Neural progenitor cell (in vitro differentiated cells): ENCODE measurements around the gene MAST3. TPM values are rescaled to one million over a fixed set of nuclear protein-coding genes. Genes with fewer than 3 reads are reported as not detected.
A peak's percentile ranks its signal among the peaks of the same experiment; 100 is the strongest.

Experiments used
- DNase-seq: peaks from one replicate; pipeline ENCODE4 v3.0.0-alpha.2; 2016; ENCODE audit warnings: low spot score
- H2AFZ ChIP-seq: fragments of 200-600 bp; sonication (generic); replicated peaks from 2 replicates; pipeline ENCODE4 v1.6.1; 2016; ENCODE audit warnings: antibody characterized with exemption
- H3F3A ChIP-seq: fragments of 200-600 bp; sonication (generic); 2 replicates; pipeline ENCODE4 v1.6.1; 2016; ENCODE audit warnings: antibody characterized with exemption, low read depth
- H3K27ac ChIP-seq: fragments of 200-600 bp; sonication (generic); 2 replicates; pipeline ENCODE4 v1.5.1; 2016; ENCODE audit warnings: mild to moderate bottlenecking
- H3K27me3 ChIP-seq: fragments of 200-600 bp; sonication (generic); 2 replicates; pipeline ENCODE4 v1.6.1; 2016; ENCODE audit warnings: mild to moderate bottlenecking, moderate library complexity
- H3K36me3 ChIP-seq: fragments of 200-600 bp; sonication (generic); 2 replicates; pipeline ENCODE4 v1.5.1; 2016
- H3K4me1 ChIP-seq: fragments of 200-600 bp; sonication (generic); 2 replicates; pipeline ENCODE4 v1.6.1; 2016; ENCODE audit warnings: mixed run types
- H3K4me2 ChIP-seq: fragments of 200-600 bp; sonication (generic); 2 replicates; pipeline ENCODE4 v1.6.1; 2016
- H3K4me3 ChIP-seq: fragments of 200-600 bp; sonication (generic); 2 replicates; pipeline ENCODE4 v1.5.1; 2016
- H3K79me2 ChIP-seq: fragments of 200-600 bp; sonication (generic); 2 replicates; pipeline ENCODE4 v1.6.1; 2016; ENCODE audit warnings: low read depth
- H3K9ac ChIP-seq: fragments of 200-600 bp; sonication (generic); 2 replicates; pipeline ENCODE4 v1.6.1; 2016
- H3K9me3 ChIP-seq: fragments of 200-600 bp; sonication (generic); 2 replicates; pipeline ENCODE4 v1.5.1; 2016; ENCODE audit warnings: low read depth
- H4K20me1 ChIP-seq: fragments of 200-600 bp; sonication (generic); 2 replicates; pipeline ENCODE4 v1.6.1; 2016; ENCODE audit warnings: low read depth
- H3K27ac Mint-ChIP-seq: 3 replicates; pipeline ENCODE4 v1.8.0; 2021; ENCODE audit warnings: mixed read lengths
- H3K27me3 Mint-ChIP-seq: 2 replicates; pipeline ENCODE4 v1.8.0; 2022; ENCODE audit warnings: low read depth, mild to moderate bottlenecking, inconsistent platforms, moderate library complexity, mixed read lengths; ENCODE audit not compliant: insufficient read depth
- H3K36me3 Mint-ChIP-seq: 3 replicates; pipeline ENCODE4 v1.8.0; 2021; ENCODE audit warnings: mixed read lengths
- H3K4me1 Mint-ChIP-seq: 3 replicates; pipeline ENCODE4 v1.8.0; 2021; ENCODE audit warnings: mixed read lengths
- H3K4me3 Mint-ChIP-seq: 3 replicates; pipeline ENCODE4 v1.8.0; 2021; ENCODE audit warnings: mild to moderate bottlenecking, moderate library complexity, mixed read lengths
- H3K9me3 Mint-ChIP-seq: 3 replicates; pipeline ENCODE4 v1.8.0; 2020; ENCODE audit warnings: mixed read lengths
- CTCF ChIP-seq: fragments of 200-600 bp; sonication (generic); IDR thresholded peaks from 2 replicates; pipeline ENCODE4 v1.5.1; 2017; ENCODE audit warnings: antibody characterized with exemption, mild to moderate bottlenecking
- EZH2 ChIP-seq: fragments of 200-600 bp; sonication (generic); IDR thresholded peaks from 2 replicates; pipeline ENCODE4 v1.6.1; 2017; ENCODE audit warnings: antibody characterized with exemption, mild to moderate bottlenecking, moderate library complexity
- EZH2phosphoT487 ChIP-seq: fragments of 200-600 bp; sonication (generic); IDR thresholded peaks from 2 replicates; pipeline ENCODE4 v1.6.1; 2017; ENCODE audit warnings: antibody characterized with exemption
- total RNA-seq: library from RNA; depleted of rRNA; stranded (reverse); fragments of >200 nt; gene quantifications from 2 replicates; pipeline ENCODE4 v1.2.3, GENCODE V29; 2015; ENCODE audit warnings: low replicate concordance

MAST3 gene
- total RNA-seq, 1 donor from 2014 or later: 2.1 TPM

DNA sequence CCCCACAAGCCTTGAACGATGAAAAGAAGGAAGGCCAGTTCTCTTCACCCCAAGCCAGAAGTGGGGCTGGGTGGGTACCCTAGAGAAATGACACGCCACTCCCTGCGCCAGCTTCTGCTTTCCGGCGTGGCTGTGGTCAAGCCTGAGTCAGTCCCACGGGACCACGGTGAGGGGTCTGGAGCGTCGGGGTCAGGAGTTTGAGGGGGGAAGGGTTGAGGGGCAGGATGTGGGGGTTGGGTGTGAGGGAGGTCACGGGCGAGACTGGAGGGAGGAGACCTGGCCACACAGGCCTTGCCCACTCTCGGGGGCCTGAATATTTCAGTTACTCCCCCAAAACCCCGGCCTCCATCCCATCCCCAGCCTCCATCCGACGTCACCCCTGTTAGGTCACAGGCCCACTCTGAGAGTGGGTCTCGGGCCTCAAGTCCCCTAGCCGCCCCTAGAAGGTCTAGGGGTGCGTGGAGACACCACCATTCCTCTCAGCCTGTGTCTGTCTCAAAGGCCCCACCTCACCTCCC is 75.5 kb downstream of the MAST3 start:
- H4K20me1 ChIP-seq: no peaks in the 10 kb centered on the region
- H3K4me2 ChIP-seq: peak overlapping the region; percentile 95
- TF ChIP-seq CTCF (no peak), EZH2 (no peak), EZH2phosphoT487 (no peak)
- H3K36me3 ChIP-seq: no peaks in the 10 kb centered on the region
- no peak overlapping the region for H3K9ac ChIP-seq
- Mint-ChIP-seq H3K27ac (no peak overlapping the region), H3K36me3 (peaks cover under 1% of the 10 kb centered on the region), H3K4me1 (peaks cover 5% of the 10 kb centered on the region), H3K4me3 (peak overlapping the region; percentile 38), H3K9me3 (peaks cover 2% of the 10 kb centered on the region), H3K27me3 (peaks cover 28% of the 10 kb centered on the region)
- no peaks in the 10 kb centered on the region for H3K4me1 ChIP-seq
- DNase-seq: no peak
- H3K79me2 ChIP-seq: no peaks in the 10 kb centered on the region
- peaks cover 30% of the 10 kb centered on the region for H3K27me3 ChIP-seq
- peak overlapping the region; percentile 77 for H2AFZ ChIP-seq
- H3K9me3 ChIP-seq: no peaks in the 10 kb centered on the region
- no peak overlapping the region for H3K27ac ChIP-seq
- H3F3A ChIP-seq: peaks cover 17% of the 10 kb centered on the region
- H3K4me3 ChIP-seq: no peak overlapping the region

DNA sequence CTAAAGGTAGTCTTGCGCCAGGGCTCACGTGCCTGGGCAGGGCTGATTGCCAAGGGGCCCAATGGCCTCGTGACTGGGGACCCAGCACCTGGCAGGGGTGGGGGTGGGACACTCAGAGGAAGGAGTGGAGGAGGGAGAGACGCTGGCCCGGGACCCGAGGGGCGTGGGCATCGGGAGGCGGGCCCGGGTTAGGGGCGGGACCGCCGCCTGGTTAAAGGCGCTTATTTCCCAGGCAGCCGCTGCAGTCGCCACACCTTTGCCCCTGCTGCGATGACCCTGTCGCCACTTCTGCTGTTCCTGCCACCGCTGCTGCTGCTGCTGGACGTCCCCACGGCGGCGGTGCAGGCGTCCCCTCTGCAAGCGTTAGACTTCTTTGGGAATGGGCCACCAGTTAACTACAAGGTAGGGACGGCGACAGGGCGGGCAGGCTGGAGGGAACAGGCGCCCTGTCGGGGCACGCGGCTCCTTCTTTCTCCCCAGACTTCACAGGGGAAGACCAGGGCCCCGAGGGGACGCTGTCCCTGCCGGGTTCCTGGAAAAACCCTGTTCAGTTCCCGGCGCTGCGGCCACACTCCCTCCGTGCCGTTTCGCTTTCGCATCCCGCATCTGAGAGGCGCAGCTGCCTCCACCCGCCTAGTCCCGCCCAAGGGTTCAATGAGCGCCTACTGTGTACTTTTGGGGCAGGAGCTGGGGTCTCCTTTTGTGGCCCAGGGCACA is 76.2 kb downstream of the MAST3 start, which contains the start of gene IFI30:
Gene IFI30, plus strand, starts transcription at position 242 of the 717 bp plus-strand sequence. Its CDS starts 29 bp downstream, at position 271.
- Histone ChIP-seq H3K27ac (no peak within 1 kb of the TSS), H3K79me2 (no peaks in the 10 kb centered on the region), H3K9me3 (no peaks in the 10 kb centered on the region), H3K4me3 (peak within 1 kb of the TSS; percentile 48), H3K36me3 (no peaks in the 10 kb centered on the region), H4K20me1 (no peaks in the 10 kb centered on the region), H3K4me2 (peak within 1 kb of the TSS; percentile 95), H3F3A (peaks cover 17% of the 10 kb centered on the region), H3K9ac (no peak within 1 kb of the TSS), H3K4me1 (no peaks in the 10 kb centered on the region), H2AFZ (peak within 1 kb of the TSS; percentile 77), H3K27me3 (peaks cover 30% of the 10 kb centered on the region)
- Mint-ChIP-seq H3K36me3 (no peaks in the 10 kb centered on the region), H3K4me1 (peaks cover 5% of the 10 kb centered on the region), H3K9me3 (peaks cover 2% of the 10 kb centered on the region), H3K27me3 (peaks cover 27% of the 10 kb centered on the region), H3K4me3 (peak within 1 kb of the TSS; percentile 77), H3K27ac (no peak within 1 kb of the TSS)
- DNase-seq: peak; percentile 76
- TF ChIP-seq EZH2 (peak; percentile 66), EZH2phosphoT487 (peak; percentile 28), CTCF (no peak)

DNA sequence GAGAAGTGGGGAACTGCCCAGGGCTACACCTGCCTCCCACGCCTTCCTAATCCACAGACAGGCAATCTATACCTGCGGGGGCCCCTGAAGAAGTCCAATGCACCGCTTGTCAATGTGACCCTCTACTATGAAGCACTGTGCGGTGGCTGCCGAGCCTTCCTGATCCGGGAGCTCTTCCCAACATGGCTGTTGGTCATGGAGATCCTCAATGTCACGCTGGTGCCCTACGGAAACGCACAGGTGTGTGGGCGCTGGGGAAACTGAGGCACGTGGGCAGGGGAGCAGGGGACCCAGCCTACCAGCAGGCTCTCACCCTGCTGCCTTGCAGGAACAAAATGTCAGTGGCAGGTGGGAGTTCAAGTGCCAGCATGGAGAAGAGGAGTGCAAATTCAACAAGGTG is 77.4 kb downstream of the MAST3 start:
- H3K36me3 Mint-ChIP-seq: no peaks in the 10 kb centered on the region
- H3K9me3 ChIP-seq: no peaks in the 10 kb centered on the region
- no peak overlapping the region for H2AFZ ChIP-seq
- no peaks in the 10 kb centered on the region for H4K20me1 ChIP-seq
- no peak overlapping the region for H3K4me2 ChIP-seq
- H3K4me3 ChIP-seq: no peak overlapping the region
- no peak for TF ChIP-seq EZH2
- no peak for TF ChIP-seq EZH2phosphoT487
- TF ChIP-seq CTCF: no peak
- H3K27ac Mint-ChIP-seq: no peak overlapping the region
- H3K27me3 ChIP-seq: peaks cover 30% of the 10 kb centered on the region
- H3K27me3 Mint-ChIP-seq: peaks cover 32% of the 10 kb centered on the region
- peak overlapping the region; percentile 71 for H3K4me3 Mint-ChIP-seq
- H3K79me2 ChIP-seq: no peaks in the 10 kb centered on the region
- no peaks in the 10 kb centered on the region for H3K4me1 ChIP-seq
- H3K9me3 Mint-ChIP-seq: peaks cover 2% of the 10 kb centered on the region
- H3F3A ChIP-seq: peaks cover 17% of the 10 kb centered on the region
- H3K4me1 Mint-ChIP-seq: peaks cover 5% of the 10 kb centered on the region
- H3K9ac ChIP-seq: no peak overlapping the region
- H3K27ac ChIP-seq: no peak overlapping the region
- no peak for DNase-seq
- no peaks in the 10 kb centered on the region for H3K36me3 ChIP-seq
